Hepatocyte (in vitro differentiated cells): Measurements from ENCODE around the gene ZNF581. TPM values are rescaled to one million over a fixed set of nuclear protein-coding genes. Genes with fewer than 3 reads are reported as not detected.

Experiments
- DNase-seq: peaks from one replicate; pipeline ENCODE4 v3.0.0-alpha.2; 2016; ENCODE audit warnings: low spot score
- H2AFZ ChIP-seq: fragments of 200-600 bp; sonication (generic); 2 replicates; pipeline ENCODE4 v1.6.0; 2016; ENCODE audit warnings: antibody characterized with exemption, mild to moderate bottlenecking
- H3K27ac ChIP-seq: fragments of 200-600 bp; sonication (generic); 2 replicates; pipeline ENCODE4 v1.5.1; 2016; ENCODE audit warnings: mild to moderate bottlenecking
- H3K27me3 ChIP-seq: fragments of 200-600 bp; sonication (generic); 2 replicates; pipeline ENCODE4 v1.6.1; 2016
- H3K36me3 ChIP-seq: fragments of 200-600 bp; sonication (generic); replicated peaks from 2 replicates; pipeline ENCODE4 v1.5.1; 2016; ENCODE audit warnings: low read depth; ENCODE audit not compliant: insufficient read depth
- H3K4me1 ChIP-seq: fragments of 200-600 bp; sonication (generic); 2 replicates; pipeline ENCODE4 v1.5.1; 2016; ENCODE audit warnings: mild to moderate bottlenecking, moderate library complexity; ENCODE audit not compliant: insufficient read depth
- H3K4me2 ChIP-seq: fragments of 200-600 bp; sonication (generic); 2 replicates; pipeline ENCODE4 v1.6.0; 2016
- H3K4me3 ChIP-seq: fragments of 200-600 bp; sonication (generic); 2 replicates; pipeline ENCODE4 v1.5.1; 2016; ENCODE audit warnings: mild to moderate bottlenecking
- H3K79me2 ChIP-seq: fragments of 200-600 bp; sonication (generic); 2 replicates; pipeline ENCODE4 v1.6.0; 2017; ENCODE audit warnings: mild to moderate bottlenecking
- H3K9me2 ChIP-seq: fragments of 200-600 bp; sonication (generic); replicated peaks from 2 replicates; pipeline ENCODE4 v1.6.0; 2017; ENCODE audit warnings: mild to moderate bottlenecking; ENCODE audit not compliant: insufficient read depth
- H3K9me3 ChIP-seq: fragments of 200-600 bp; sonication (generic); 2 replicates; pipeline ENCODE4 v1.5.1; 2016; ENCODE audit warnings: low read depth, mild to moderate bottlenecking
- H4K20me1 ChIP-seq: fragments of 200-600 bp; sonication (generic); 2 replicates; pipeline ENCODE4 v1.6.0; 2016; ENCODE audit warnings: mild to moderate bottlenecking; ENCODE audit not compliant: insufficient read depth, poor library complexity, severe bottlenecking
- EZH2 ChIP-seq: fragments of 200-600 bp; sonication (generic); IDR thresholded peaks from 2 replicates; pipeline ENCODE4 v1.6.1; 2016; ENCODE audit warnings: antibody characterized with exemption, mild to moderate bottlenecking, borderline replicate concordance
- EZH2phosphoT487 ChIP-seq: fragments of 200-600 bp; sonication (generic); IDR thresholded peaks from one replicate; pipeline ENCODE4 v1.6.1; 2018; ENCODE audit warnings: antibody characterized with exemption, mild to moderate bottlenecking, low read depth, moderate library complexity; ENCODE audit not compliant: unreplicated experiment, severe bottlenecking
- WGBS: methylation state at CpG from one replicate; pipeline ENCODE4 v1.1.6; 2016; ENCODE audit warnings: low lambda C conversion rate; ENCODE audit errors: missing lambda C conversion rate; 5-methylcytosine and 5-hydroxymethylcytosine counted together
- polyA plus RNA-seq: library from polyadenylated mRNA; unstranded; fragments of >200 nt; fragmentation: Nextera tagmentation; extraction: Ambion mirVana; gene quantifications from 2 replicates; pipeline ENCODE4 v1.2.1, GENCODE V29; 2016
- total RNA-seq: library from RNA; depleted of rRNA; stranded (reverse); fragments of >200 nt; gene quantifications from 2 replicates; pipeline ENCODE4 v1.2.3, GENCODE V29; 2014
- TF ChIP-seq, protein P1 (sequence below): fragments of 200-600 bp; sonication (generic); IDR thresholded peaks from 2 replicates; pipeline ENCODE4 v1.5.1; 2016; ENCODE audit warnings: antibody characterized with exemption, mild to moderate bottlenecking; ENCODE audit not compliant: poor library complexity

ZNF581 gene
- total and polyA plus RNA-seq, 2 experiments from 2014 or later: 12.2 to 22.5 TPM

DNA sequence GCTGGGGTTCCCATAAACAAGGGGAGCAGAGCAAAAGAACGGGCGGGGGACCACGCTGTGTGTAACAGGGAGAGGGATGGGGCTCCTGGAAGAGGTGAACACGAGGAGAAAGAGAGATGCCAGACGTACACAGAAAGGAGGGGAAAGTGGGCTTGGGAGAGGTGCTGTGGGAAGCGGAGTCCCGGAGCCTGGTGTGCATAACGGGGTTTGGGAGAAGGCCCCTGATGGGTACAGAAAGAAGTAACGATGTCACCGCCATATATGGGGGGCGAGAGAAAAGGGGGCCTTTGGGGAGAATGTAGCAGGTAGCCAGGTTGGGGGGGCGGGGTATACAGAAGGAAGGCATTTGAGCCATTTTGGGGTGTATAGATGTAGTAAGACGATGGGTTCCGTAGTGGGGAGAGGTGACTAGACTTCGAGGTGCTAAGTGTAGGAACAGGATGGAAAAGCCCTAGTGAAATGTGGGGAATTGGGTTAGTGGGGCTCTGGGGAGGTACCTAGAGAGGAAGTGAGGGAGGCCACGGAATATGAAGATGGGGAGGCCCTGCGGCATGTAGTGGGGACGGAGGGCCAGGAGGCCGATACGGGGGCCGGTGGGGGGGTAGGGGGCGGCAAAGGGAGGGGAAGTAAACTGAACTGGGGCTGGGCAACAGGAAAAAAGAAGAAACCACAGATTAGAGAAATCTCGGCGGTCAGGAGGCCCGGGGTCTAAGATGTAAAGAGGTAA is 1.9 kb upstream of the ZNF581 start:
- Histone ChIP-seq H3K27ac (peak overlapping the region; percentile 98), H4K20me1 (no peaks in the 10 kb centered on the region), H2AFZ (peak overlapping the region; percentile 73), H3K4me1 (peaks cover 13% of the 10 kb centered on the region), H3K4me2 (peak overlapping the region; percentile 92), H3K9me2 (no peaks in the 10 kb centered on the region), H3K9me3 (no peaks in the 10 kb centered on the region), H3K79me2 (peaks cover 76% of the 10 kb centered on the region), H3K27me3 (no peaks in the 10 kb centered on the region), H3K4me3 (peak overlapping the region; percentile 99), H3K36me3 (no peaks in the 10 kb centered on the region)
- no peak for DNase-seq
- WGBS: 0% methylated on average over 9 of the region's 25 CpGs
- TF ChIP-seq, protein P1, sequence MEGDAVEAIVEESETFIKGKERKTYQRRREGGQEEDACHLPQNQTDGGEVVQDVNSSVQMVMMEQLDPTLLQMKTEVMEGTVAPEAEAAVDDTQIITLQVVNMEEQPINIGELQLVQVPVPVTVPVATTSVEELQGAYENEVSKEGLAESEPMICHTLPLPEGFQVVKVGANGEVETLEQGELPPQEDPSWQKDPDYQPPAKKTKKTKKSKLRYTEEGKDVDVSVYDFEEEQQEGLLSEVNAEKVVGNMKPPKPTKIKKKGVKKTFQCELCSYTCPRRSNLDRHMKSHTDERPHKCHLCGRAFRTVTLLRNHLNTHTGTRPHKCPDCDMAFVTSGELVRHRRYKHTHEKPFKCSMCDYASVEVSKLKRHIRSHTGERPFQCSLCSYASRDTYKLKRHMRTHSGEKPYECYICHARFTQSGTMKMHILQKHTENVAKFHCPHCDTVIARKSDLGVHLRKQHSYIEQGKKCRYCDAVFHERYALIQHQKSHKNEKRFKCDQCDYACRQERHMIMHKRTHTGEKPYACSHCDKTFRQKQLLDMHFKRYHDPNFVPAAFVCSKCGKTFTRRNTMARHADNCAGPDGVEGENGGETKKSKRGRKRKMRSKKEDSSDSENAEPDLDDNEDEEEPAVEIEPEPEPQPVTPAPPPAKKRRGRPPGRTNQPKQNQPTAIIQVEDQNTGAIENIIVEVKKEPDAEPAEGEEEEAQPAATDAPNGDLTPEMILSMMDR: no peak
- TF ChIP-seq EZH2 (no peak), EZH2phosphoT487 (no peak)

DNA sequence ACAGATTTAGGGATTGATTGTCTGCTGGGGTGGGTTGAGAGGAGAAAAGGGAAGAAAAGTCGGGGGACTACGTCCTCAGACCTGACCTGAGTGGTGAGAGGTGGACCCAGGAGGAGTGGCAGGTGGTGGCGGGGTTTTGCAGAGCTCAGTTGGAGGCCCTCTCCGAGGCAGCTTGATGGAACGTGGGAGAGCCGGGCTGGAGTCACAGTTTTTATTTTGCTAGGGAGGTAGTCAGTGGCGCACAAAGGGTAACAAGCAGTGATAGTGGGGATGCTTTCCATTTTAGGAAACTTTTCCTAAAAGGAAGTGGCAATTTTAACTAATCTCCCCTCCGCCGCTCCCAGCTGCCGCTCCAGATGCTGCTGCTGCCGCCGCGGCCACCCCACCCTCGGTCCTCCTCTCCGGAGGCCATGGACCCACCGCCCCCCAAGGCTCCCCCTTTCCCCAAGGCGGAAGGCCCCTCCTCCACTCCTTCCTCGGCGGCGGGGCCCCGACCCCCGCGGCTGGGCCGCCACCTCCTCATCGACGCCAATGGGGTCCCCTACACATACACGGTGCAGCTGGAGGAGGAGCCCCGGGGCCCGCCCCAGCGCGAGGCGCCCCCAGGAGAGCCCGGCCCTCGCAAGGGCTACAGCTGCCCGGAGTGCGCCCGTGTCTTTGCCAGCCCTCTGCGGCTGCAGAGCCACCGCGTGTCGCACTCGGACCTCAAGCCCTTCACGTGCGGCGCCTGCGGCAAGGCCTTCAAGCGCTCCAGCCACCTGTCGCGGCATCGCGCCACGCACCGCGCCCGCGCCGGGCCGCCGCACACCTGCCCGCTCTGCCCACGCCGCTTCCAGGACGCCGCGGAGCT is 1.1 kb upstream of the ZNF581 start:
- Histone ChIP-seq H3K9me2 (no peaks in the 10 kb centered on the region), H3K9me3 (no peaks in the 10 kb centered on the region), H4K20me1 (no peaks in the 10 kb centered on the region), H3K4me3 (peak overlapping the region; percentile 99), H2AFZ (no peak overlapping the region), H3K27ac (peak overlapping the region; percentile 98), H3K79me2 (peaks cover 76% of the 10 kb centered on the region), H3K4me2 (peak overlapping the region; percentile 92), H3K4me1 (peaks cover 21% of the 10 kb centered on the region), H3K27me3 (no peaks in the 10 kb centered on the region), H3K36me3 (no peaks in the 10 kb centered on the region)
- WGBS: 3% methylated on average over 43 of the region's 65 CpGs
- DNase-seq: no peak
- no peak for TF ChIP-seq EZH2phosphoT487
- no peak for TF ChIP-seq EZH2
- TF ChIP-seq, protein P1: no peak

DNA sequence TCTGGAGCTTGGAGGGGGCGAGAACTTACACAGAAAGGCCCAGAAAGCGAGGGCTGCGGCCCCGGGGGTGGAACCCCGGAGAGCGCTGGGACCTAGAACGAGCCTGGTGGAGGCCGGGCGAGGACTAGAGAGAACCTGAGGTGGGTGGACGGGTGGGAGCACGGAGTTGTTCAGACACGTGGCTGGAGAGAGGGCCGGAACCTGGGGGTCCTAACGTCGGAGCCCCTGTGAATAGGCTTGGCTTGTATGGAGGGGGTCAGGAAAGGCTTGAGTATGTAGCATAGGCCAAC is 383 bp downstream of the ZNF581 start:
- Histone ChIP-seq H3K79me2 (peaks cover 73% of the 10 kb centered on the region), H3K36me3 (no peaks in the 10 kb centered on the region), H2AFZ (peak overlapping the region; percentile 69), H3K4me1 (peaks cover 26% of the 10 kb centered on the region), H3K27ac (peak overlapping the region; percentile 98), H3K4me2 (peak overlapping the region; percentile 92), H3K27me3 (no peaks in the 10 kb centered on the region), H4K20me1 (no peaks in the 10 kb centered on the region), H3K9me3 (no peaks in the 10 kb centered on the region), H3K9me2 (no peaks in the 10 kb centered on the region), H3K4me3 (peak overlapping the region; percentile 99)
- no peak for DNase-seq
- 2% methylated on average over 15 of the region's 15 CpGs for WGBS
- TF ChIP-seq EZH2: no peak
- TF ChIP-seq, protein P1: no peak
- no peak for TF ChIP-seq EZH2phosphoT487
